GM12892 (cell line): Measurements from ENCODE around the gene HOXD3.

ENCODE experiments used
- POLR2A ChIP-seq: IDR thresholded peaks from 2 replicates; pipeline ENCODE4 v1.6.1; 2011; ENCODE audit warnings: low read depth, low read length, control low read depth
- POLR2AphosphoS5 ChIP-seq: IDR thresholded peaks from 2 replicates; pipeline ENCODE4 v1.6.1; 2011; ENCODE audit warnings: low read depth, low read length, control low read depth
- TAF1 ChIP-seq: IDR thresholded peaks from 2 replicates; pipeline ENCODE4 v1.6.1; 2011; ENCODE audit warnings: low read depth, mild to moderate bottlenecking, control low read depth, low read length, borderline replicate concordance

DNA sequence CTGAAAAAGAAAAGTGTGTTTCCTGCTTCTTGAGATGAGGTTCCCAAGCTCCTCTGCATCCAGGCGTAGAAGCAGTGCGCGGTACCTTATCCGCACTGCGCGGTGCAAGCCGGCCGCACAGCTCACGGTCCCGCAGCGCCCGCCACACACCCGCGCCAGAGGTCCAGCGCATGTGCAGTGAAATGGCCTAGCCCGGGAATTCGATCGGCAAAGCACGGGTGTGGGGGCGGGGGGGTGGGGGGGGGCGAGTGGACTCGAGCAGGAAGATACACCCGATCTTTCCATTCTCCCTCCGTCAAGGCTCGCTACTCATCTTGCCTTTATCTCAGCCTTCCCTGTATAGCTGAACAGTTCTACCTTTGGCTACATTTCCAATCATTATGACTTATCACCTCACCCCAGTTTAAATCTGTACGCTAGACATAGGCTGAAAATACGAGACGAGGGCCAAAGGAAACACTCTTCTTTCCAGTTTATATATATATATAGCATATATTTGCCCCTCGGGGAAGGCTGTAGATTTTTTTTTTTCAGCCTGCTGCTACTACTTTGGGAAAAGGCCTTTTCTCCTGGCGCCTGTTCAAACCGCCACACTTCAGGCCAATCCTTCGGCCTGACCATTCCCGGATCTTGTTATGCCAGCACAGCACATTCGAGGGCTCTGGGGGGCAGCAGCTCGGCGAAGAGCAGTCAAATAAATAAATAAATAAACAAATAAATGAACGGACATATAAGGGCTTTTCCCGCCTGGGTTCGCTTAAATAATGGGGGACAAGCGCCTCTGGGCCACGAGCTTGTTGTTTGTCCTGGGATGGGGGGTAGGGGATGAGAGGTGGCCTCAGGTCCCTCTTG lies 17.2 kb upstream of the HOXD3 start:
- TF ChIP-seq POLR2A (no peak), POLR2AphosphoS5 (no peak), TAF1 (no peak)
